HepG2 (cell line): ENCODE data around the gene CNOT8. TPM values are rescaled to one million over a fixed set of nuclear protein-coding genes. Genes with fewer than 3 reads are reported as not detected.

Experiments used
- AGO2 ChIP-seq: fragments of 200-400 bp; formaldehyde crosslinking; optimal IDR thresholded peaks from 2 replicates; pipeline ENCODE3; 2017; ENCODE audit warnings: mild to moderate bottlenecking, low read depth, low read length, moderate library complexity
- ARNT2 ChIP-seq: sonication (generic); formaldehyde crosslinking; IDR thresholded peaks from 2 replicates; pipeline ENCODE4 v1.8.0; 2022; ENCODE audit warnings: mild to moderate bottlenecking, low read depth, missing genetic modification reagents, moderate library complexity
- ATF7 ChIP-seq, 2 experiments: fragments of 450-650 bp in 1 of 2; sonication (generic) in 1 of 2; formaldehyde crosslinking in 1 of 2; IDR thresholded peaks; 2 replicates each; pipeline versions ENCODE4 v1.4.0 to v1.6.1; 2016 to 2020; ENCODE audit warnings: antibody characterized with exemption in 1 of 2, mild to moderate bottlenecking in 1 of 2, missing genetic modification reagents in 1 of 2
- CBFB ChIP-seq: sonication (generic); formaldehyde crosslinking; IDR thresholded peaks from 2 replicates; pipeline ENCODE4 v1.4.0; 2020; ENCODE audit warnings: missing genetic modification reagents
- DR1 ChIP-seq: sonication (generic); formaldehyde crosslinking; IDR thresholded peaks from 2 replicates; pipeline ENCODE4 v1.8.0; 2021; ENCODE audit warnings: mild to moderate bottlenecking, missing genetic modification reagents, inconsistent platforms
- FOXK2 ChIP-seq: fragments of 450-650 bp; IDR thresholded peaks from 2 replicates; pipeline ENCODE4 v1.6.1; 2016
- GPN1 ChIP-seq: sonication (generic); formaldehyde crosslinking; IDR thresholded peaks from 2 replicates; pipeline ENCODE4 v1.5.1; 2020; ENCODE audit warnings: missing genetic modification reagents, borderline replicate concordance
- ISL2 ChIP-seq: sonication (generic); formaldehyde crosslinking; IDR thresholded peaks from 2 replicates; pipeline ENCODE4 v1.5.0; 2020; ENCODE audit warnings: missing genetic modification reagents
- KDM4B ChIP-seq: sonication (generic); formaldehyde crosslinking; IDR thresholded peaks from 2 replicates; pipeline ENCODE4 v1.4.0; 2020; ENCODE audit warnings: missing genetic modification reagents
- MED8 ChIP-seq: sonication (generic); formaldehyde crosslinking; IDR thresholded peaks from 2 replicates; pipeline ENCODE4 v1.8.1; 2023; ENCODE audit warnings: mild to moderate bottlenecking, missing genetic modification reagents; ENCODE audit not compliant: insufficient replicate concordance
- NFKB2 ChIP-seq: sonication (generic); formaldehyde crosslinking; IDR thresholded peaks from 2 replicates; pipeline ENCODE4 v1.4.0; 2020; ENCODE audit warnings: missing genetic modification reagents, borderline replicate concordance
- PHF5A ChIP-seq: IDR thresholded peaks from one replicate; pipeline ENCODE4 v1.6.1; 2018; ENCODE audit warnings: low read depth, missing genetic modification reagents; ENCODE audit not compliant: unreplicated experiment
- POLR2AphosphoS2 ChIP-seq: IDR thresholded peaks from 2 replicates; pipeline ENCODE4 v1.6.1; 2011; ENCODE audit warnings: low read depth, low read length, improper control_type of control experiment
- POLR2G ChIP-seq: fragments of 200-400 bp; formaldehyde crosslinking; IDR thresholded peaks from 2 replicates; pipeline ENCODE4 v1.6.1; 2018; ENCODE audit warnings: mild to moderate bottlenecking, low read depth, low read length, moderate library complexity
- RFXANK ChIP-seq: IDR thresholded peaks from 2 replicates; pipeline ENCODE4 v1.6.1; 2016
- SAFB2 ChIP-seq: sonication (generic); formaldehyde crosslinking; IDR thresholded peaks from 2 replicates; pipeline ENCODE4 v1.5.1; 2020; ENCODE audit warnings: missing genetic modification reagents, low read depth, mild to moderate bottlenecking, borderline replicate concordance
- THRA ChIP-seq: sonication (generic); formaldehyde crosslinking; IDR thresholded peaks from 2 replicates; pipeline ENCODE4 v1.4.0; 2020; ENCODE audit warnings: missing genetic modification reagents, borderline replicate concordance
- WIZ ChIP-seq: sonication (generic); formaldehyde crosslinking; IDR thresholded peaks from 2 replicates; pipeline ENCODE4 v1.5.1; 2020; ENCODE audit warnings: mild to moderate bottlenecking, missing genetic modification reagents
- ZNF317 ChIP-seq: sonication (generic); formaldehyde crosslinking; IDR thresholded peaks from 2 replicates; pipeline ENCODE4 v1.5.0; 2020; ENCODE audit warnings: mild to moderate bottlenecking, missing genetic modification reagents
- ZNF430 ChIP-seq: sonication (generic); formaldehyde crosslinking; IDR thresholded peaks from 2 replicates; pipeline ENCODE4 v1.9.0; 2021; ENCODE audit warnings: mild to moderate bottlenecking, missing genetic modification reagents
- ZNF572 ChIP-seq: sonication (generic); formaldehyde crosslinking; IDR thresholded peaks from 2 replicates; pipeline ENCODE4 v1.5.1; 2020; ENCODE audit warnings: mild to moderate bottlenecking, missing genetic modification reagents
- polyA plus RNA-seq, 8 experiments: library from polyadenylated mRNA; depleted of rRNA in 3 of 8; stranded (reverse) in 7 of 8; unstranded in 1 of 8; fragments of >200 nt; fragmentation: Illumina TruSeq in 4 of 8; extraction: Trizol in 4 of 8; gene quantifications; 2 replicates each; pipeline versions ENCODE4 v1.2.1 to v1.2.3, GENCODE V29; 2011 to 2016; ENCODE audit warnings: low read depth in 4 of 8, missing spikeins in 1 of 8, mixed read lengths in 1 of 8; ENCODE audit not compliant: insufficient read depth in 1 of 8
- total RNA-seq, 5 experiments: library from RNA; depleted of rRNA; stranded (reverse); fragments of >200 nt; fragmentation: Illumina TruSeq; extraction: Trizol; gene quantifications; 2 replicates each; pipeline ENCODE4 v1.2.3, GENCODE V29; 2016; ENCODE audit warnings: low read depth in 1 of 5
- TF ChIP-seq, protein P1 (sequence below): IDR thresholded peaks from 2 replicates; pipeline ENCODE4 v1.6.1; 2016
- TF ChIP-seq, protein P2 (sequence below): sonication (generic); formaldehyde crosslinking; IDR thresholded peaks from 2 replicates; pipeline ENCODE4 v1.4.0; 2020; ENCODE audit warnings: mild to moderate bottlenecking, missing genetic modification reagents, borderline replicate concordance

CNOT8 gene
- total and polyA plus RNA-seq, 2 of the 13 experiments (the other 11 are each of a cell fraction or from before 2014, with no cell fraction given): 37.1 to 74.9 TPM

DNA sequence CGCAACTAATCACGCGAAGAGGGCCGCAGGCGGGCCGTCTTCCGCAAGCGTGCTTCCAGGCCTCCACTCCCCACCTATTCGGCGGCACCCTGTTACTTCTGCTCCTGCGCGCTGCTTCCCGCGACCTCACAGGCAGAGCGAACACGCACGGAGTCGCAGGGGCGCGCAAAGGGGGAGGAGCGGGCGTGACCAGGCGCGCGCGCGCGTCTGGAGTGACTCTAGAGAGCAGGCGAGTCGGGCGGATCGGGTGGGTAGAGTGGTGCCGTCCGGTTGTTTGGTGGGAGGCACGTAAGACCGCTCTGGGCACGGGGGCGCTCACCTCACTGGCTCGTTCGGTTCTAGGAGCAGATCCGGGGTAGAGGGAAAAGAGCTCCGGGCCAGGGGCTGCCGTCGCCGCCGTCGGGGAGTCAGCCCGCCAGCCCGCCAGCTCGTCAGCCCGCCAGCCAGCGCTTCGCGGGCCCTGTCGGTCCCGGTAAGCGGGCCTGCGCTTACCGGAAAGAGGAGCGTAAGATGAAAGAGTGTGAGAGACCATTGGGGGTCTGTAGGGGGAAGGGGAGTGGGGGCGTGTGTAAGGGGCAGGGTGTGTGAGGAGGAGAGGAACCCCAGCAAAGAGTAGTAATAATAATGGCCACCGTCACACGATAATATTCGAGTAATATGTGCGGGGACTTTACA, at the start of gene CNOT8 (continued):
- TF ChIP-seq POLR2G: peak; percentile 91
- TF ChIP-seq RFXANK (CRISPR knock-in tag): 0 out of 2 replicates have a peak, but pooled peaks have one; percentile 36
- 0 out of 2 replicates have a peak, but pooled peaks have one; percentile 27 for TF ChIP-seq ZNF572 (CRISPR knock-in tag)
- TF ChIP-seq ARNT2 (CRISPR knock-in tag): peak; percentile 64; the same call in 1 of the 2 replicates
- peak; percentile 66; the same call in 1 of the 2 replicates for TF ChIP-seq POLR2AphosphoS2
- peak; percentile 75; the same call in 1 of the 2 replicates for TF ChIP-seq THRA
- TF ChIP-seq, protein P1, sequence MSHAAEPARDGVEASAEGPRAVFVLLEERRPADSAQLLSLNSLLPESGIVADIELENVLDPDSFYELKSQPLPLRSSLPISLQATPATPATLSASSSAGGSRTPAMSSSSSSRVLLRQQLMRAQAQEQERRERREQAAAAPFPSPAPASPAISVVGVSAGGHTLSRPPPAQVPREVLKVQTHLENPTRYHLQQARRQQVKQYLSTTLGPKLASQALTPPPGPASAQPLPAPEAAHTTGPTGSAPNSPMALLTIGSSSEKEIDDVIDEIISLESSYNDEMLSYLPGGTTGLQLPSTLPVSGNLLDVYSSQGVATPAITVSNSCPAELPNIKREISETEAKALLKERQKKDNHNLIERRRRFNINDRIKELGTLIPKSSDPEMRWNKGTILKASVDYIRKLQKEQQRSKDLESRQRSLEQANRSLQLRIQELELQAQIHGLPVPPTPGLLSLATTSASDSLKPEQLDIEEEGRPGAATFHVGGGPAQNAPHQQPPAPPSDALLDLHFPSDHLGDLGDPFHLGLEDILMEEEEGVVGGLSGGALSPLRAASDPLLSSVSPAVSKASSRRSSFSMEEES: peak; percentile 68; the same call in 1 of the 2 replicates
- peak; percentile 39; the same call in 1 of the 2 replicates for TF ChIP-seq NFKB2 (CRISPR knock-in tag)
- no peak for TF ChIP-seq FOXK2
- TF ChIP-seq CBFB (CRISPR knock-in tag): peak; percentile 64; the same call in 1 of the 2 replicates
- TF ChIP-seq GPN1 (CRISPR knock-in tag): no peak
- peak; percentile 90 for TF ChIP-seq KDM4B (CRISPR knock-in tag)
- 0 out of 2 replicates have a peak, but pooled peaks have one; percentile 35 for TF ChIP-seq ZNF430 (CRISPR knock-in tag)
- TF ChIP-seq PHF5A (CRISPR knock-in tag): no peak
- peak; percentile 58; the same call in 1 of the 2 replicates for TF ChIP-seq ZNF317 (CRISPR knock-in tag)
- TF ChIP-seq, protein P2, sequence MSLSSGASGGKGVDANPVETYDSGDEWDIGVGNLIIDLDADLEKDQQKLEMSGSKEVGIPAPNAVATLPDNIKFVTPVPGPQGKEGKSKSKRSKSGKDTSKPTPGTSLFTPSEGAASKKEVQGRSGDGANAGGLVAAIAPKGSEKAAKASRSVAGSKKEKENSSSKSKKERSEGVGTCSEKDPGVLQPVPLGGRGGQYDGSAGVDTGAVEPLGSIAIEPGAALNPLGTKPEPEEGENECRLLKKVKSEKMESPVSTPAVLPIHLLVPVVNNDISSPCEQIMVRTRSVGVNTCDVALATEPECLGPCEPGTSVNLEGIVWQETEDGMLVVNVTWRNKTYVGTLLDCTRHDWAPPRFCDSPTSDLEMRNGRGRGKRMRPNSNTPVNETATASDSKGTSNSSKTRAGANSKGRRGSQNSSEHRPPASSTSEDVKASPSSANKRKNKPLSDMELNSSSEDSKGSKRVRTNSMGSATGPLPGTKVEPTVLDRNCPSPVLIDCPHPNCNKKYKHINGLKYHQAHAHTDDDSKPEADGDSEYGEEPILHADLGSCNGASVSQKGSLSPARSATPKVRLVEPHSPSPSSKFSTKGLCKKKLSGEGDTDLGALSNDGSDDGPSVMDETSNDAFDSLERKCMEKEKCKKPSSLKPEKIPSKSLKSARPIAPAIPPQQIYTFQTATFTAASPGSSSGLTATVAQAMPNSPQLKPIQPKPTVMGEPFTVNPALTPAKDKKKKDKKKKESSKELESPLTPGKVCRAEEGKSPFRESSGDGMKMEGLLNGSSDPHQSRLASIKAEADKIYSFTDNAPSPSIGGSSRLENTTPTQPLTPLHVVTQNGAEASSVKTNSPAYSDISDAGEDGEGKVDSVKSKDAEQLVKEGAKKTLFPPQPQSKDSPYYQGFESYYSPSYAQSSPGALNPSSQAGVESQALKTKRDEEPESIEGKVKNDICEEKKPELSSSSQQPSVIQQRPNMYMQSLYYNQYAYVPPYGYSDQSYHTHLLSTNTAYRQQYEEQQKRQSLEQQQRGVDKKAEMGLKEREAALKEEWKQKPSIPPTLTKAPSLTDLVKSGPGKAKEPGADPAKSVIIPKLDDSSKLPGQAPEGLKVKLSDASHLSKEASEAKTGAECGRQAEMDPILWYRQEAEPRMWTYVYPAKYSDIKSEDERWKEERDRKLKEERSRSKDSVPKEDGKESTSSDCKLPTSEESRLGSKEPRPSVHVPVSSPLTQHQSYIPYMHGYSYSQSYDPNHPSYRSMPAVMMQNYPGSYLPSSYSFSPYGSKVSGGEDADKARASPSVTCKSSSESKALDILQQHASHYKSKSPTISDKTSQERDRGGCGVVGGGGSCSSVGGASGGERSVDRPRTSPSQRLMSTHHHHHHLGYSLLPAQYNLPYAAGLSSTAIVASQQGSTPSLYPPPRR (CRISPR knock-in tag): peak; percentile 11; the same call in 1 of the 2 replicates
- TF ChIP-seq MED8 (CRISPR knock-in tag): no peak
- TF ChIP-seq AGO2: peak; percentile 25
- no peak for TF ChIP-seq ATF7 (IDR thresholded peaks at IDR 0.05)
- TF ChIP-seq ATF7 (CRISPR knock-in tag; IDR thresholded peaks at IDR 0.05): no peak
- peak; percentile 14; the same call in 1 of the 2 replicates for TF ChIP-seq ISL2 (CRISPR knock-in tag)
- TF ChIP-seq WIZ (CRISPR knock-in tag): 0 out of 2 replicates have a peak, but pooled peaks have one; percentile 35
- TF ChIP-seq SAFB2: peak; percentile 60; the same call in 1 of the 2 replicates
- TF ChIP-seq DR1 (CRISPR knock-in tag): peak; percentile 81; the same call in 1 of the 2 replicates
